Uterus (tissue), 2 donors: ENCODE measurements around the gene BRAP.

Source experiments
- POLR2A ChIP-seq, 2 donors: fragments of 450-650 bp; IDR thresholded peaks; one replicate each; pipeline ENCODE4 v1.6.1; 2016; ENCODE audit warnings: antibody characterized with exemption in 2 of 2, mild to moderate bottlenecking in 1 of 2, moderate library complexity in 1 of 2
- TF ChIP-seq, protein P1 (sequence below), 4 experiments: fragments of 200-600 bp in 2 of 4; fragments of 450-650 bp in 2 of 4; sonication (generic) in 2 of 4; IDR thresholded peaks; one replicate each; pipeline ENCODE4 v1.5.1; 2016 to 2019; ENCODE audit warnings: antibody characterized with exemption in 4 of 4, mild to moderate bottlenecking in 2 of 4, moderate library complexity in 1 of 4

GRCh38 chr12:111730420-111730819 lies 44.7 kb upstream of the BRAP start:
- TF ChIP-seq, protein P1, sequence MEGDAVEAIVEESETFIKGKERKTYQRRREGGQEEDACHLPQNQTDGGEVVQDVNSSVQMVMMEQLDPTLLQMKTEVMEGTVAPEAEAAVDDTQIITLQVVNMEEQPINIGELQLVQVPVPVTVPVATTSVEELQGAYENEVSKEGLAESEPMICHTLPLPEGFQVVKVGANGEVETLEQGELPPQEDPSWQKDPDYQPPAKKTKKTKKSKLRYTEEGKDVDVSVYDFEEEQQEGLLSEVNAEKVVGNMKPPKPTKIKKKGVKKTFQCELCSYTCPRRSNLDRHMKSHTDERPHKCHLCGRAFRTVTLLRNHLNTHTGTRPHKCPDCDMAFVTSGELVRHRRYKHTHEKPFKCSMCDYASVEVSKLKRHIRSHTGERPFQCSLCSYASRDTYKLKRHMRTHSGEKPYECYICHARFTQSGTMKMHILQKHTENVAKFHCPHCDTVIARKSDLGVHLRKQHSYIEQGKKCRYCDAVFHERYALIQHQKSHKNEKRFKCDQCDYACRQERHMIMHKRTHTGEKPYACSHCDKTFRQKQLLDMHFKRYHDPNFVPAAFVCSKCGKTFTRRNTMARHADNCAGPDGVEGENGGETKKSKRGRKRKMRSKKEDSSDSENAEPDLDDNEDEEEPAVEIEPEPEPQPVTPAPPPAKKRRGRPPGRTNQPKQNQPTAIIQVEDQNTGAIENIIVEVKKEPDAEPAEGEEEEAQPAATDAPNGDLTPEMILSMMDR (IDR thresholded peaks at IDR 0.05): no peak
- TF ChIP-seq POLR2A (IDR thresholded peaks at IDR 0.05): no peak
